HepG2 (cell line): ENCODE data around the gene COMT. TPM values are rescaled to one million over a fixed set of nuclear protein-coding genes. Genes with fewer than 3 reads are reported as not detected.
A peak's percentile ranks its signal among the peaks of the same experiment; 100 is the strongest.

Experiments used
- ATAC-seq: fragments of 200-7000 bp; cut with Tn5 transposase; 3 replicates; pipeline ENCODE4 v1.9.1; 2020; ENCODE audit warnings: mild to moderate bottlenecking, moderate library complexity
- BruUV-seq: library from RNA; stranded (reverse); fragments of 400-500 nt; replicated peaks from 2 replicates; lab custom pipeline; 2021; lab: Mats Ljungman, UMichigan
- CTCF ChIA-PET: fragments of 300-600 bp; formaldehyde crosslinking; extraction: SDS; loops from one replicate; lab custom pipeline; 2021; ENCODE audit warnings: low total read pairs, inconsistent platforms, low intra/inter-chr PET ratio; lab: Yijun Ruan, JAX
- POLR2A ChIA-PET: fragments of 350-600 bp; sonication (Branson Sonifier 250); formaldehyde crosslinking; loops from one replicate; lab custom pipeline; 2020; ENCODE audit warnings: antibody characterized with exemption, inconsistent platforms; lab: Yijun Ruan, JAX
- DNase-seq: peaks from one replicate; pipeline ENCODE4 v3.0.0-alpha.2; 2015; ENCODE audit warnings: low spot score
- FAIRE-seq: peaks from 3 replicates; lab custom pipeline; 2011; peaks lifted over from hg19 to GRCh38; lab: Jason Lieb, UNC
- H2AFZ ChIP-seq: one replicate; pipeline ENCODE4 v1.6.1; 2011; ENCODE audit warnings: low read length, inconsistent platforms
- H3K27ac ChIP-seq: fragments of 300-600 bp; 3 replicates; pipeline ENCODE4 v1.8.0; 2011; ENCODE audit warnings: mixed run types, mild to moderate bottlenecking, mixed read lengths, low read length, inconsistent platforms; ENCODE audit not compliant: insufficient read depth; ENCODE audit errors: extremely low read length
- H3K27me3 ChIP-seq, 2 experiments: fragments of 200-600 bp in 1 of 2; 2 replicates in 1 of 2; 3 replicates in 1 of 2; pipeline versions ENCODE4 v1.6.0 to v1.8.0; 2011; ENCODE audit warnings: low read length in 2 of 2, mild to moderate bottlenecking in 2 of 2, moderate library complexity in 2 of 2, inconsistent platforms in 1 of 2; ENCODE audit not compliant: insufficient read depth in 2 of 2, control insufficient read depth in 1 of 2
- H3K36me3 ChIP-seq, 2 experiments: fragments of 200-600 bp in 1 of 2; replicated peaks in 1 of 2; 2 replicates in 1 of 2; 3 replicates in 1 of 2; pipeline versions ENCODE4 v1.5.1 to v1.8.0; 2011; ENCODE audit warnings: low read length in 2 of 2, inconsistent platforms in 1 of 2; ENCODE audit not compliant: insufficient read depth in 2 of 2, control insufficient read depth in 1 of 2
- H3K4me1 ChIP-seq: 2 replicates; pipeline ENCODE4 v1.5.1; 2012; ENCODE audit warnings: low read length, inconsistent platforms; ENCODE audit not compliant: insufficient read depth
- H3K4me2 ChIP-seq: 2 replicates; pipeline ENCODE4 v1.6.0; 2011; ENCODE audit warnings: low read depth, low read length, inconsistent platforms
- H3K4me3 ChIP-seq, 3 experiments: fragments of 200-600 bp in 1 of 3; sonication (generic), shearing (Covaris generic) in 1 of 3; replicated peaks in 1 of 3; 2 replicates each; pipeline ENCODE4 v1.5.1; 2011 to 2016; ENCODE audit warnings: low read length in 3 of 3, inconsistent platforms in 2 of 3, low read depth in 2 of 3, mild to moderate bottlenecking in 2 of 3, control low read depth in 1 of 3, mixed read lengths in 1 of 3; ENCODE audit not compliant: insufficient read depth in 1 of 3
- H3K79me2 ChIP-seq: one replicate; pipeline ENCODE4 v1.6.1; 2011; ENCODE audit warnings: low read length, inconsistent platforms; ENCODE audit not compliant: insufficient read depth
- H3K9ac ChIP-seq: 2 replicates; pipeline ENCODE4 v1.6.0; 2011; ENCODE audit warnings: mild to moderate bottlenecking, low read depth, low read length, inconsistent platforms; ENCODE audit not compliant: insufficient read depth
- H3K9me3 ChIP-seq: 2 replicates; pipeline ENCODE4 v1.5.1; 2012; ENCODE audit warnings: mild to moderate bottlenecking, low read length
- H4K20me1 ChIP-seq: 2 replicates; pipeline ENCODE4 v1.6.0; 2011; ENCODE audit warnings: inconsistent platforms, mild to moderate bottlenecking, low read length, moderate library complexity; ENCODE audit not compliant: insufficient read depth
- ASH2L ChIP-seq: fragments of 300-600, 200-600 bp; sonication (generic); IDR thresholded peaks from 2 replicates; pipeline ENCODE4 v1.7.0; 2017; ENCODE audit warnings: low read depth, mild to moderate bottlenecking, moderate library complexity, mixed read lengths, low read length; ENCODE audit not compliant: insufficient read length
- ATF4 ChIP-seq, 2 experiments: fragments of 450-650 bp in 1 of 2; sonication (generic) in 1 of 2; formaldehyde crosslinking; IDR thresholded peaks; 2 replicates each; pipeline versions ENCODE4 v1.5.0 to v1.8.0; 2020 to 2022; ENCODE audit warnings: mild to moderate bottlenecking in 1 of 2, missing genetic modification reagents in 1 of 2
- CAMTA2 ChIP-seq: sonication (generic); formaldehyde crosslinking; IDR thresholded peaks from 2 replicates; pipeline ENCODE4 v1.4.0; 2020; ENCODE audit warnings: mild to moderate bottlenecking, missing genetic modification reagents, borderline replicate concordance
- DDIT3 ChIP-seq: sonication (generic); formaldehyde crosslinking; IDR thresholded peaks from 2 replicates; pipeline ENCODE4 v1.4.0; 2020; ENCODE audit warnings: mild to moderate bottlenecking, missing genetic modification reagents
- KLF6 ChIP-seq: IDR thresholded peaks from 2 replicates; pipeline ENCODE4 v1.8.0; 2016; ENCODE audit warnings: missing biosample characterization, missing genetic modification reagents
- RAD21 ChIP-seq: fragments of 450-650 bp; formaldehyde crosslinking; IDR thresholded peaks from 2 replicates; pipeline ENCODE4 v1.5.0; 2020; ENCODE audit warnings: mild to moderate bottlenecking
- SCMH1 ChIP-seq: sonication (generic); formaldehyde crosslinking; IDR thresholded peaks from 2 replicates; pipeline ENCODE4 v1.9.0; 2021; ENCODE audit warnings: missing genetic modification reagents, mild to moderate bottlenecking, borderline replicate concordance
- TBX2 ChIP-seq: sonication (generic); formaldehyde crosslinking; IDR thresholded peaks from 2 replicates; pipeline ENCODE4 v1.5.0; 2020; ENCODE audit warnings: missing genetic modification reagents, mild to moderate bottlenecking, borderline replicate concordance
- TEF ChIP-seq: sonication (generic); formaldehyde crosslinking; IDR thresholded peaks from 2 replicates; pipeline ENCODE4 v1.5.0; 2020; ENCODE audit warnings: missing genetic modification reagents
- ZFP82 ChIP-seq: sonication (generic); formaldehyde crosslinking; IDR thresholded peaks from 2 replicates; pipeline ENCODE4 v1.5.1; 2020; ENCODE audit warnings: mild to moderate bottlenecking, missing genetic modification reagents, borderline replicate concordance
- ZKSCAN8 ChIP-seq: IDR thresholded peaks from 2 replicates; pipeline ENCODE4 v1.6.1; 2016; ENCODE audit warnings: borderline replicate concordance, missing genetic modification reagents, missing compliant biosample characterization
- ZNF207 ChIP-seq: fragments of 450-650 bp; IDR thresholded peaks from 2 replicates; pipeline ENCODE4 v1.6.1; 2016; ENCODE audit warnings: antibody characterized with exemption, borderline replicate concordance
- ZNF264 ChIP-seq: sonication (generic); formaldehyde crosslinking; IDR thresholded peaks from 2 replicates; pipeline ENCODE4 v1.4.0; 2020; ENCODE audit warnings: missing genetic modification reagents
- ZNF280D ChIP-seq: sonication (generic); formaldehyde crosslinking; IDR thresholded peaks from 2 replicates; pipeline ENCODE4 v1.5.1; 2020; ENCODE audit warnings: mild to moderate bottlenecking, missing genetic modification reagents
- ZNF367 ChIP-seq: sonication (generic); formaldehyde crosslinking; IDR thresholded peaks from 2 replicates; pipeline ENCODE4 v1.4.0; 2020; ENCODE audit warnings: missing genetic modification reagents, borderline replicate concordance
- ZNF383 ChIP-seq: sonication (generic); formaldehyde crosslinking; IDR thresholded peaks from 2 replicates; pipeline ENCODE4 v1.4.0; 2020; ENCODE audit warnings: missing genetic modification reagents, mild to moderate bottlenecking, borderline replicate concordance
- ZNF460 ChIP-seq: sonication (generic); formaldehyde crosslinking; IDR thresholded peaks from 2 replicates; pipeline ENCODE4 v1.5.1; 2020; ENCODE audit warnings: missing genetic modification reagents, mild to moderate bottlenecking, borderline replicate concordance
- ZNF572 ChIP-seq: sonication (generic); formaldehyde crosslinking; IDR thresholded peaks from 2 replicates; pipeline ENCODE4 v1.5.1; 2020; ENCODE audit warnings: mild to moderate bottlenecking, missing genetic modification reagents
- WGBS: methylation state at CpG from one replicate; pipeline ENCODE4 v1.1.6; 2017; ENCODE audit warnings: low lambda C conversion rate; 5-methylcytosine and 5-hydroxymethylcytosine counted together
- in situ Hi-C: cut with HindIII; loops from 2 replicates; pipeline ENCODE4 v1.10.0; 2017; ENCODE audit warnings: low pct_unique_long_range_greater_than_20kb; ENCODE audit not compliant: extremely low pct_ligation_motif_present
- intact Hi-C: fragments of 100-400 bp; cut with micrococcal nuclease; formaldehyde crosslinking; loops from one replicate; pipeline ENCODE4 v1.10.0; 2022; ENCODE audit not compliant: unreplicated experiment
- polyA plus RNA-seq, 8 experiments: library from polyadenylated mRNA; depleted of rRNA in 3 of 8; stranded (reverse) in 7 of 8; unstranded in 1 of 8; fragments of >200 nt; fragmentation: Illumina TruSeq in 4 of 8; extraction: Trizol in 4 of 8; gene quantifications; 2 replicates each; pipeline versions ENCODE4 v1.2.1 to v1.2.3, GENCODE V29; 2011 to 2016; ENCODE audit warnings: low read depth in 4 of 8, missing spikeins in 1 of 8, mixed read lengths in 1 of 8; ENCODE audit not compliant: insufficient read depth in 1 of 8
- total RNA-seq, 5 experiments: library from RNA; depleted of rRNA; stranded (reverse); fragments of >200 nt; fragmentation: Illumina TruSeq; extraction: Trizol; gene quantifications; 2 replicates each; pipeline ENCODE4 v1.2.3, GENCODE V29; 2016; ENCODE audit warnings: low read depth in 1 of 5

COMT gene
- total and polyA plus RNA-seq, 2 of the 13 experiments (the other 11 are each of a cell fraction or from before 2014, with no cell fraction given): 156 to 162 TPM

- DNase-seq: no peak
- POLR2A ChIA-PET: interaction anchor here (1.0 kb wide), 1 partner anchor 106 kb away, joined by 3 read pairs; the partner anchor contains the start of gene TRMT2A
- no peaks in the 10 kb centered on the region; a peak in 1 of 5 replicates for H3K36me3 ChIP-seq
- intact Hi-C loops: loop anchor here (10.0 kb wide), 1 partner anchor 63 kb away; no protein-coding TSS in a partner anchor
- FAIRE-seq: no peak
- in situ Hi-C loops: loop anchor here (5.0 kb wide), 1 partner anchor 39 kb away; no protein-coding TSS in a partner anchor
- peaks cover 55% of the 10 kb centered on the region for H3K4me1 ChIP-seq
- H3K9me3 ChIP-seq: no peaks in the 10 kb centered on the region
- no peaks in the 10 kb centered on the region; a peak in 1 of 5 replicates for H3K27me3 ChIP-seq
- no peak for ATAC-seq
- 86% methylated on average over 12 of the region's 20 CpGs for WGBS
- no peak overlapping the region for H2AFZ ChIP-seq
- no peak overlapping the region for H3K4me2 ChIP-seq
- H3K79me2 ChIP-seq: peaks cover 11% of the 10 kb centered on the region
- no peak overlapping the region for H3K4me3 ChIP-seq
- CTCF ChIA-PET: interaction anchor here (1.2 to 3.3 kb wide), 2 partner anchors 41 kb away, joined by 3 to 35 read pairs; no protein-coding TSS in a partner anchor
- no peak overlapping the region for H3K9ac ChIP-seq
- H3K27ac ChIP-seq: peak overlapping the region; percentile 38
- BruUV-seq: no TSS peak
- no peaks in the 10 kb centered on the region for H4K20me1 ChIP-seq
- TF ChIP-seq ASH2L (no peak), ZNF367 (CRISPR knock-in tag) (no peak), KLF6 (no peak), TEF (CRISPR knock-in tag) (no peak), CAMTA2 (CRISPR knock-in tag) (no peak), ZNF207 (no peak), ZFP82 (no peak), ZNF264 (CRISPR knock-in tag) (no peak), RAD21 (no peak), ZNF383 (no peak), ATF4 (CRISPR knock-in tag; IDR thresholded peaks at IDR 0.05) (no peak), ZNF280D (no peak), DDIT3 (CRISPR knock-in tag) (no peak), SCMH1 (CRISPR knock-in tag) (no peak), TBX2 (CRISPR knock-in tag) (no peak), ZNF572 (CRISPR knock-in tag) (no peak), ZNF460 (CRISPR knock-in tag) (no peak), ZKSCAN8 (no peak)
Observed at GRCh38 chr22:20011123-20011992, 69.8 kb downstream of the COMT start.
